Activated B cell treated with CpG ODN at 0.5 μM for 24 hours (primary cell): ENCODE measurements around the gene MPI. TPM values are rescaled to one million over a fixed set of nuclear protein-coding genes. Genes with fewer than 3 reads are reported as not detected.

Experiments used
- ATAC-seq: fragments of 200-7000 bp; cut with Tn5 transposase; one replicate; pipeline ENCODE4 v1.10.0; 2021; ENCODE audit warnings: low read depth, mild to moderate bottlenecking, moderate library complexity
- CTCF ChIA-PET: fragments of 350-600 bp; sonication (Branson Sonifier 250); formaldehyde crosslinking; loops from one replicate; lab custom pipeline; 2021; ENCODE audit warnings: antibody characterized with exemption; lab: Charles Lee
- POLR2A ChIA-PET: fragments of 350-600 bp; sonication (Branson Sonifier 250); formaldehyde crosslinking; loops from one replicate; lab custom pipeline; 2021; ENCODE audit warnings: antibody characterized with exemption; lab: Charles Lee
- DNase-seq: peaks from one replicate; pipeline ENCODE4 v3.0.0; 2022
- H3K27ac Mint-ChIP-seq: one replicate; pipeline ENCODE4 v1.8.0; 2020; ENCODE audit warnings: mixed read lengths
- H3K27me3 Mint-ChIP-seq: one replicate; pipeline ENCODE4 v1.8.0; 2021; ENCODE audit warnings: mixed read lengths
- H3K36me3 Mint-ChIP-seq: one replicate; pipeline ENCODE4 v1.8.0; 2021; ENCODE audit warnings: low read depth, mixed read lengths
- H3K4me1 Mint-ChIP-seq: one replicate; pipeline ENCODE4 v1.8.0; 2021; ENCODE audit warnings: mixed read lengths
- H3K4me3 Mint-ChIP-seq: one replicate; pipeline ENCODE4 v1.8.0; 2020; ENCODE audit warnings: mild to moderate bottlenecking, mixed read lengths
- H3K9me3 Mint-ChIP-seq: one replicate; pipeline ENCODE4 v1.8.0; 2020; ENCODE audit warnings: mixed read lengths
- CTCF ChIP-seq: fragments of 200-600 bp; IDR thresholded peaks from one replicate; pipeline ENCODE4 v1.8.0; 2022; ENCODE audit warnings: antibody characterized with exemption, mild to moderate bottlenecking
- intact Hi-C: fragments of 100-400 bp; cut with micrococcal nuclease; formaldehyde crosslinking; loops from one replicate; pipeline ENCODE4 v1.15.1; 2024
- total RNA-seq: library from RNA; stranded (reverse); gene quantifications from 2 replicates; pipeline ENCODE4 v1.2.3, GENCODE V29; 2022

Gene MPI
- total RNA-seq, 1 donor from 2014 or later: 33.1 TPM

GRCh38 chr15:74888716-74889115, 1.1 kb upstream of the MPI start:
- ATAC-seq: no peak

GRCh38 chr15:74889390-74889882, 406 bp upstream of the MPI start:
- no peak for TF ChIP-seq CTCF
- CTCF ChIA-PET: interaction anchor here (1.1 to 2.1 kb wide), 4 partner anchors 11 to 259 kb away, joined by 3 to 18 read pairs (median 4); no protein-coding TSS in a partner anchor
- H3K9me3 Mint-ChIP-seq: no peaks in the 10 kb centered on the region
- intact Hi-C loops: no loop called here
- no peaks in the 10 kb centered on the region for H3K27me3 Mint-ChIP-seq
- no peak for DNase-seq
- peak; percentile 5 for ATAC-seq
- POLR2A ChIA-PET: interaction anchor here (0.6 to 2.6 kb wide), 14 partner anchors 11 to 273 kb away, joined by 3 to 17 read pairs (median 4); partner anchors contain the start of genes CLK3, COX5A, FAM219B and SCAMP2
- H3K36me3 Mint-ChIP-seq: peaks cover 20% of the 10 kb centered on the region
- H3K4me1 Mint-ChIP-seq: peaks cover 47% of the 10 kb centered on the region
- H3K27ac Mint-ChIP-seq: peak overlapping the region; percentile 89
- H3K4me3 Mint-ChIP-seq: peak overlapping the region; percentile 96

More at GRCh38 chr15:74888716-74889115, 1.1 kb upstream of the MPI start:
- Mint-ChIP-seq H3K9me3 (no peaks in the 10 kb centered on the region), H3K4me1 (peaks cover 47% of the 10 kb centered on the region), H3K4me3 (no peak overlapping the region), H3K27me3 (no peaks in the 10 kb centered on the region), H3K36me3 (peaks cover 18% of the 10 kb centered on the region), H3K27ac (no peak overlapping the region)
- no peak for TF ChIP-seq CTCF
- POLR2A ChIA-PET: interaction anchor here (1.5 to 2.6 kb wide), 4 partner anchors 12 to 49 kb away, joined by 3 to 17 read pairs (median 5); partner anchors contain the start of genes COX5A and SCAMP2
- no peak for DNase-seq
- CTCF ChIA-PET: interaction anchor here (1.6 to 2.1 kb wide), 2 partner anchors 13 to 258 kb away, joined by 3 to 18 read pairs; no protein-coding TSS in a partner anchor
- intact Hi-C loops: no loop called here

GRCh38 chr15:74890665-74890960, 771 bp downstream of the MPI start:
- Mint-ChIP-seq H3K27ac (peak overlapping the region; percentile 89), H3K4me1 (peaks cover 45% of the 10 kb centered on the region), H3K36me3 (peaks cover 21% of the 10 kb centered on the region), H3K27me3 (no peaks in the 10 kb centered on the region), H3K9me3 (no peaks in the 10 kb centered on the region), H3K4me3 (peak overlapping the region; percentile 96)
- POLR2A ChIA-PET: interaction anchor here (0.6 to 2.6 kb wide), 6 partner anchors 9 to 44 kb away, joined by 3 to 17 read pairs (median 8); partner anchors contain the start of genes FAM219B and SCAMP2
- CTCF ChIA-PET: interaction anchor here (1.1 to 1.8 kb wide), 2 partner anchors 10 to 21 kb away, joined by 3 to 4 read pairs; no protein-coding TSS in a partner anchor
- ATAC-seq (no peak), DNase-seq (no peak)
- TF ChIP-seq CTCF: no peak
- intact Hi-C loops: loop anchor here (1.0 to 2.0 kb wide), 3 partner anchors 16 to 47 kb away; partner anchors contain the start of genes FAM219B, SCAMP2 and ULK3

- intact Hi-C loops: loop anchor here (2.0 kb wide), 1 partner anchor 15 kb away; the partner anchor contains the start of gene FAM219B
- no peak overlapping the region for H3K27ac Mint-ChIP-seq
- no peak for DNase-seq
- H3K36me3 Mint-ChIP-seq: peaks cover 22% of the 10 kb centered on the region
- no peak for ATAC-seq
- H3K4me3 Mint-ChIP-seq: no peak overlapping the region
- no peaks in the 10 kb centered on the region for H3K27me3 Mint-ChIP-seq
- TF ChIP-seq CTCF: no peak
- peaks cover 45% of the 10 kb centered on the region for H3K4me1 Mint-ChIP-seq
- CTCF ChIA-PET: interaction anchor here (0.7 kb wide), 1 partner anchor 10 kb away, joined by 4 read pairs; no protein-coding TSS in a partner anchor
- POLR2A ChIA-PET: interaction anchor here (1.3 kb wide), 1 partner anchor 10 kb away, joined by 4 read pairs; no protein-coding TSS in a partner anchor
- H3K9me3 Mint-ChIP-seq: no peaks in the 10 kb centered on the region
Observed at GRCh38 chr15:74891469-74891868, 1.6 kb downstream of the MPI start.

- intact Hi-C loops: no loop called here
- H3K36me3 Mint-ChIP-seq: peaks cover 22% of the 10 kb centered on the region
- TF ChIP-seq CTCF: no peak
- ATAC-seq (no peak), DNase-seq (no peak)
- no peaks in the 10 kb centered on the region for H3K9me3 Mint-ChIP-seq
- no peak overlapping the region for H3K27ac Mint-ChIP-seq
- no peak overlapping the region for H3K4me3 Mint-ChIP-seq
- POLR2A ChIA-PET: interaction anchor here (1.3 kb wide), 1 partner anchor 9 kb away, joined by 4 read pairs; no protein-coding TSS in a partner anchor
- peaks cover 45% of the 10 kb centered on the region for H3K4me1 Mint-ChIP-seq
- CTCF ChIA-PET: interaction anchor here (0.7 kb wide), 1 partner anchor 9 kb away, joined by 4 read pairs; no protein-coding TSS in a partner anchor
- no peaks in the 10 kb centered on the region for H3K27me3 Mint-ChIP-seq
Observed at GRCh38 chr15:74892313-74892712, 2.5 kb downstream of the MPI start.
